Mononuclear cell (primary cell): Measurements from ENCODE around the gene GAB3. TPM values are rescaled to one million over a fixed set of nuclear protein-coding genes. Genes with fewer than 3 reads are reported as not detected.
"Not testable (repeated sequence)": the region's sequence is repeated elsewhere in the genome, so short reads cannot be mapped to it uniquely, and the experiment has no call there.

Experiments
- H3K27me3 ChIP-seq: 2 replicates; pipeline ENCODE4 v1.6.0; 2011; ENCODE audit warnings: low read length, control low read depth; ENCODE audit not compliant: insufficient read depth
- H3K4me1 ChIP-seq: 2 replicates; pipeline ENCODE4 v1.5.1; 2011; ENCODE audit warnings: mild to moderate bottlenecking, low read length, control low read depth; ENCODE audit not compliant: insufficient read depth
- H3K4me3 ChIP-seq: 2 replicates; pipeline ENCODE4 v1.5.1; 2011; ENCODE audit warnings: mild to moderate bottlenecking, low read length, moderate library complexity
- H3K9me3 ChIP-seq: 2 replicates; pipeline ENCODE4 v1.5.1; 2011; ENCODE audit warnings: low read depth, mild to moderate bottlenecking, control low read depth, low read length
- total RNA-seq: library from RNA; depleted of rRNA; stranded (reverse); fragments of >200 nt; gene quantifications from one replicate; pipeline ENCODE4 v1.2.3, GENCODE V29; 2012

The GAB3 gene
- total RNA-seq, 1 donor = 10.1 TPM

- not testable (repeated sequence) for H3K27me3 ChIP-seq, H3K9me3 ChIP-seq, H3K4me1 ChIP-seq, H3K4me3 ChIP-seq
These were observed 105.0 kb downstream of the GAB3 start for GRCh38 chrX:154645745-154646378.

GRCh38 chrX:154643708-154644107, 107.2 kb downstream of the GAB3 start:
- not testable (repeated sequence) for H3K27me3 ChIP-seq, H3K4me1 ChIP-seq, H3K4me3 ChIP-seq, H3K9me3 ChIP-seq

GRCh38 chrX:154641740-154642139, 109.1 kb downstream of the GAB3 start:
- not testable (repeated sequence) for H3K9me3 ChIP-seq, H3K4me3 ChIP-seq, H3K4me1 ChIP-seq, H3K27me3 ChIP-seq

- H3K4me3 ChIP-seq, H3K27me3 ChIP-seq, H3K9me3 ChIP-seq, H3K4me1 ChIP-seq: not testable (repeated sequence)
These were observed 117.2 kb downstream of the GAB3 start for GRCh38 chrX:154633661-154634060.

- H3K9me3 ChIP-seq, H3K4me1 ChIP-seq, H3K4me3 ChIP-seq, H3K27me3 ChIP-seq: not testable (repeated sequence)
These were observed 119.9 kb downstream of the GAB3 start for GRCh38 chrX:154630949-154631348.

GRCh38 chrX:154628960-154629359, 121.9 kb downstream of the GAB3 start:
- H3K27me3 ChIP-seq, H3K9me3 ChIP-seq, H3K4me1 ChIP-seq, H3K4me3 ChIP-seq: not testable (repeated sequence)

Other genes with a start within 250 kb of the GAB3 start
- gene FAM3A, start 234.8 kb downstream of the GAB3 start, total RNA-seq = 12.8 TPM
- gene G6PD, start 204.2 kb downstream of the GAB3 start, total RNA-seq = 32.0 TPM
- 11.8 TPM for gene IKBKG, start 203.5 kb downstream of the GAB3 start, total RNA-seq
- not detected for gene CTAG1A, start 165.9 kb downstream of the GAB3 start, total RNA-seq
- gene CTAG1B, start 131.8 kb downstream of the GAB3 start, total RNA-seq = not detected
- gene CTAG2, start 97.5 kb downstream of the GAB3 start, total RNA-seq = not detected
- gene DKC1, start 11.8 kb upstream of the GAB3 start, total RNA-seq = 39.3 TPM
- gene MPP1, start 54.4 kb upstream of the GAB3 start, total RNA-seq = 80.9 TPM
- not detected for gene SMIM9, start 83.6 kb upstream of the GAB3 start, total RNA-seq
- gene F8A1, start 135.3 kb upstream of the GAB3 start, total RNA-seq = 10.2 TPM